Left renal cortex interstitium (tissue), 4 donors: ENCODE measurements around the gene MEAK7. TPM values are rescaled to one million over a fixed set of nuclear protein-coding genes. Genes with fewer than 3 reads are reported as not detected.

ENCODE experiments used
- DNase-seq, 4 donors: peaks; one replicate each; pipeline ENCODE4 v3.0.0-alpha.2; 2013; ENCODE audit warnings: low read depth in 4 of 4, low spot score in 2 of 4, missing footprints in 1 of 4
- polyA plus RNA-seq, 4 donors: library from polyadenylated mRNA; unstranded; fragments of 120-200 nt; gene quantifications; one replicate each; pipeline ENCODE4 v1.2.1, GENCODE V29; 2013; ENCODE audit not compliant: insufficient read length in 4 of 4

Gene MEAK7
- polyA plus RNA-seq, 4 donors = 18.9 to 20.2 (median 19.7) TPM

DNA sequence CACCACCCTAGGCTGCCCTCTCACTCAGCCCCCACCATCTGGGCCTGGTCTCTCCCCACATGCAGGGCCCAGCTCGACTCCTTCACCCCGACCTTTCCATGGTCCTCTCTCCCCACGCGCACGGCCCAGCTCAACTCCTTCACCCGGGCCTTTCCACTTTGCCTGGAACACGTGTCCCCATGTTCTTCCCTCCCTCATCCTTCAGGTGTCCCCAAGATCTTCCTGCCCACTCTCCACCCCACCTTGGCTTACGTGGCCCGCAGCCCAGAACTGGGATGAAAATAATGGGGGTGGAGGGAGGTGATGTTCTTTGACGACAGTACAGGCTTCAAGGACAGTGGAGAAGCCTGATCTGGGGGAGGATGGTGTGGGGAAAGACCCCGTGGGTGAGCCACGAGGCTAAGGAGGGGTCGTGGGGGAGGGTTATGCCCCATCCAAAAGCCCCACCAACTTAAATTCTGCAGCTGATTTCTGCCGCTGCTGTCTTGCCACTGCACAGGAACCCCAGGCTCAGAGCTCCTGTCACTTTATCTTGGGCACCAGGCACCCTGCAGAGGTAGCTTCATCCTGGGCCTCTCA lies 9.9 kb upstream of the MEAK7 start:
- DNase-seq = no peak

DNA sequence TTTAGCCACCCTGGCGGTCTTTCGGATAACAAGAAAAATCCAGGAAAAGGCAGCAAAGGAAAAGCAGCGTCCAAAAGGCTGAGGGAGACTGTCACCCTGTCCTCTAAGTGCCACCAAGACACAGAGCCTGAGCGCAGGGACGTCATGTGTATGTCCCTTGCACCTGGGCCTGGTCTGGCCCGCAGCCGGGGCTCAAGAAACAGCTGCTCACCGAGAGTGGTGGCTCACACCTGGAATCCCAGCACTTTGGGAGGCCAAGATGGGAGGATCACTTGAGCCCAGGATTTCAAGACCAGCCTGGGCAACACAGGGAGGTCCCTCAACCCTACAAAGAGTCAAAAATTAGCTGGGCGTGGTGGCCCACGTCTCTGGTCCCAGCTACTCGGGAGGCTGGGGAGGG lies 9.2 kb upstream of the MEAK7 start:
- DNase-seq = no peak

DNA sequence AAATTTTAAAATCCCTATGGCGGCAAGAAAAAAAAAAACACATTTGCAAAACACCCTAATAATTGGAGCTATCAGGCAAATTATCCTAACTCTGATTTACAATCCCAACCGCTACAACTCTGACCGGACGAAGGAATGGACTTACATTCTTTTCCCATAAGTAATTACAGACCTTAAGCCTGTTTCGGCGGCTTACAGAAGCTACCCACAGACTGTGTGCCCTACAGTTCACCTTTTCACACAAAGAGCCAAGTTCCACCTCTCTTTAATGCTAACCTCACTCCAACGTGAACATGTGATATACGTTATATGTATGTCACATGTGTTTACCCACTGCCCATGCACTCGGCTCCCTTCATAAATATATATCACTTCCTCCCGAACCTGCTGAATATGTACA lies 8.7 kb upstream of the MEAK7 start:
- no peak for DNase-seq

DNA sequence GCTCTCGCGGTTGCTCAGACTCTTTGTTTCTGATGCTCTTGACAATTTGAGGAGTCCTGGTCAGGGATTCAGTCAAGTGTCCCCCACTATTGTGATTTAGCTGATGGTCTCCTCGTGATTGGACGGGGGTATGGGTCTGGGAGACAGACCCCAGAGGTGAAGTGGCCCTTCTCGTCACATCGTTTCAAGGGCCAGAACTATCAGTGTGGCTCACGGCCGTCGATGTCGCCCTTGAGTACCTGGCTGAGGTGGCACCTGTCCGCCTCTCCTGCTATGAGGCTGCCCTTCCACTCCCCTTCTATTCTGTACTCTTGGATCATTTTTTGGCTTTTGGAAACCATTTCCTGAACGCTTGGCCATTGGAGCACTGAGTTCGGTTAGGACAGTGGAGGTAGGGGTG lies 7.4 kb upstream of the MEAK7 start:
- DNase-seq = no peak

DNA sequence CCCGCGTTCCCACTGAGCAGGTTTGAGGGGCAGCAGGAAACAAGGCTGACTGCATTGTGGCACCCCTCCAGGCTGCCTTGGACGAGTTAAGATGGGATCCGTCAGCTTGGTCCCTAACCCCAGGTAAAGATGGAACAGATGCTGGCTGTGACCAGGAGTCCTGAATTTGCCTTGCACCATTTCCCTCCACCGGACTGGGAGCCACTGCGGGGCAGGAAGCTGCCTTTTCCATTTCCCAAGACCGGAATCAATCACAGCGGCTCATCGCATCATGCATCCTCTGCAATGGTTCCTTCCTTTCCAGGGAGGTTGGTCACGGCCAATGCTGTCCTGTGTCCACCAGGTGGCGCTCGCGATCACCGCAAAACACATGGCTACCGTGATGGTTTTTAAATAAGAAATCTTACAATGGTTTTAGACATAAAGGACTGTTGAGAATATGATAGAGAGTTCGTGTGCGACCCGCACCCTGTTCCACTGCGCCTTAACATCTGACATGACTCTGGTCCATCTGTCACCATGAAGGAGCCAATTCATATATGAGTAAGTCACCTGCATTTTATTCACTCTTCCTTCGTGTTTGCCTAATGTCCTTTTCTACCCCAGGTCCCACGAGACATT lies 6.8 kb upstream of the MEAK7 start:
- DNase-seq = peak in 2 of 4 donors; percentile 77 to 80

DNA sequence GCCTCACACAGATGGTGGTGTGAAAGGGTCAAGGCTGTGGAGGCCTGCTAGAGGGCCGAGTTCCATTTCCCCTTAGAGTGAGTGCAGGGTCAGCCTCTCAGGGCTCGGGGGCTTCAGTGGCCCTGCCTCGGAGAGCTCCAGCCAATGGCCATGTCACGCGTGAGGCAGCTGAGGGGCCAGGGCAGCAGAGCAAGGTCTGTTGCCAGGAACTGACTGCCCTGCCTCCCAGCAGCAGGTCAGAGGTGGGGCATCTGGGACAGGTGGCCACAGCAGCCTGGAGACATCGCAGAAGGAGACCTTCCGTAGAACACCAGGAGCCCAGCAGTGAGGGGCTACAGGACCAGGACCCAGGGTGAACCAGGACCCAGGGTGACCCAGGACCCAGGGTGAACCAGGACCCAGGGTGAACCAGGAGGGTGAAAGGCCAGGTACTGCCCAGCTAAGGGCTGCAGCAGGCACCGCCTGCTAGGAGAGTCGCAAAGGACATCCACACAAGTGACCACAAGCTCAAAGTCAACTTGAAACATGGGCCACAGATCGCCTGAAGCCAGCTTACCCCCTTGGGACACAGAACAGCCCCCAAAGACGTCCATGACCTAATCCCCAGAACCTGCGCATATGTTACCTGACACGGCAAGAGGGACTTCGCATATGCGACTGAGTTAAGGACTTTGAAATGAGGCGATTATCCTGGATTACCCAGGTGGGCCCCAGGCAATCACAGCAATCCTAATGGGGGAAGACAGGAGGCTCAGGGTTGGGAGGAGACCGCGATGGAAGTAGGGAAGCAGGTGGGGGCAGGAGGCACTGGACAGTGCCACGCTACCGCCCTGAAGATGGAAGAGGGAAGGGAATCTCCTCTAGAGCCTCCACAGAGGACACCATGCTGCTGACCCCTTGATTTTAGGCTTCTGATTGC lies 4.8 kb upstream of the MEAK7 start:
- no peak for DNase-seq

DNA sequence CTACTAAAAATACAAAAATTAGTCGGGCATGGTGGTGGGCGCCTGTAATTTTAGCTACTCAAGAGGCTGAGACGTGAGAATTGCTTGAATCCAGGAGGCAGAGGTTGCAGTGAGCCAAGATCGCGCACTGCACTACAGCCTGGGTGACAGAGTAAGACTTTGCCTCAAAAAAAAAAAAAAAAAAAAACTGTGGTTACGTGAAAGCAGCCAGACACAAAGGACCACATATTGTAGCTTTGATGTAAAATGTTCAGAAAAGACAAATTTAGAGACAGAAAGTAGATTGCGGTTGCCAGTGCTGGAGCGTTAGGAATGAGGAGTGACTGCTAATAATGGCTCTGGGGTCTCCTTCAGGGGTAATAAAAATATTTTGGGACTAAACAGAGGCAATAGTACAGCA lies 4.0 kb upstream of the MEAK7 start:
- DNase-seq = no peak

DNA sequence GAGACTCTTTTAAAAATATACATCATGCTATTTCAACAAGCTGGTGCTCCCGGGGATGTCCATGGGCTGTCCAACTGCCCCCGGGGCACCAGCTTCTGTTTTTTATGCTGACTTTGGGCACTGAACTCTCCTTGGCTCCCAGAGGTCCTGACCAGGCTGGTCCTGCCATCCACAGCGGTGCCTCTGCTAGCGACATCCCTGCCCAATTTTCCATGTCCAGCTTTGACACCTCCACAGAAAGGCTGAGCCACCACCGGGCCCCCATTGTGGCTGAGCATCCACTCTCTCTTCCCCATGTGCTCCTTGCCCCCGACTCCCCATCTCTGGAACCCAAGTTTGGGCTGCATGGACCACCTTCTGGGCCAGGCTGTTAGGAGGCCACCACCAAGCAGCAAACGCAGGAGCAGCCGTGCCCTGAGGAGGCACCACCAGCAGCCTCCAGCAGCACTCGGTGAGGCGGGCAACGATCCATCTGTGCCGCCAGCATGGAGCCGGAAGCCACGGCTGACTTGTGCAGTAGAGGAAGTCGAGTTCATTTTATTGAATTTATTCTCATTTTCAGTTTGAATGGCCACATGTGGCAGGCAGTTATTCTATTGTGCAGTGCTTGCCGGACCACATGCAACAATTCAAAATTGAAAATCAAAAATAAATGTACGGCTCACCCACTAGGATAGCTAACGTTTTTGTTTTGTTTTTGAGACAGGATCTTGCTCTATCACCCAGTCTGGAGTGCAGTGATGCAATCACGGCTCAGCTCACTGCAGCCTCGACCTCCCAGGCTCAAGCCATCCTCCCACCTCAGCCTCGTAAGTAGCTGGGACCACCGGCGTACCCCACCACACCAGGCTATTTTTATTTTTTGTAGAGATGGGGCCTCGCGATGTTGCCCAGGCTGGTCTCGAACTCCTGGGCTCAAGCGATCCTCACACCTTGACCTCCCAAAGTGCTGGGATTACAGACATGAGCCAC lies 2.8 kb upstream of the MEAK7 start:
- no peak for DNase-seq

DNA sequence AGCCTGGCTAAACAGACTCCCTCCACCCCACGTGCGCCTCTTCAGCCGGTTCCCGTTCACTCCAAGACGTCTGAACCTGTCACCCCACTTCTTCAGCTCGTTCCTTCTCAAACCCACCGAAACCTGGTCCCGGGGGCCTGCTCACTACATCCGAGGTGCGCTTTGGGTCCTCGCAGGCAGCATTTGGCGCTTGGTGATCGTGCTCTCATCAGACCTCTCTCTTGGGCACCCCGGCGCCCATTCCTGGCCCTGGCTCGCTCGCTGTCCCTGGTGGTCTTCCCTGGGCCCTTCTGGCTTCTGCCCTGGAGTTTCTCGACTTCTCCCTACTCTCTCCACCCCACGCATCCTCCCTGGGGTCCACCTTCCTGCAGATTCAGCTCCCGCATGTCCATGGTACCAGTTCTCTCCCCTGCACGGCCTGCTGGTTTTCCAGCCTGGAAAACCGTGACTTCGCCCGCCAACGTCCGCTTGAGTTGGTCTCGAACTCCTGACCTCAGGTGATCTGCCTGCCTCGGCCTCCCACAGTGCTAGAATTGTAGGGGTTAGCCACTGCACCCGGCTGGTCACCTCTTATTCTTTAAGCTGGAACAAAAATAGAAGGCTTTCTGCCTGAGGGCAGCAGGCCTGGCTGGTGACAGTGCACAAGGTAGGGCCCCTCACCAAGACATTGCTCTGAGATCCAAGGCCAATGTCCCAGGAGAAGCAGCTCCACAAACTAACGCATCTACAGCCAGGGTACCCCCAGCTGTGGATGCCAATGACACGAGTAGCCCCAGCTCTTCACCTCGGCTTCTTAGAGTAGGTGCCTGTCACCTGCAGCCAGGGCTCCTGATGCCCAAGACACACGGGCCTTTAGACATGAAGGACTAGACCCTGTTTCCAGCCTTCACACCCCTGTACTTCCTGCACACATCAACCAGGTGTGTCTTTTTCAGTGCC lies 1.1 kb upstream of the MEAK7 start:
- no peak for DNase-seq

DNA sequence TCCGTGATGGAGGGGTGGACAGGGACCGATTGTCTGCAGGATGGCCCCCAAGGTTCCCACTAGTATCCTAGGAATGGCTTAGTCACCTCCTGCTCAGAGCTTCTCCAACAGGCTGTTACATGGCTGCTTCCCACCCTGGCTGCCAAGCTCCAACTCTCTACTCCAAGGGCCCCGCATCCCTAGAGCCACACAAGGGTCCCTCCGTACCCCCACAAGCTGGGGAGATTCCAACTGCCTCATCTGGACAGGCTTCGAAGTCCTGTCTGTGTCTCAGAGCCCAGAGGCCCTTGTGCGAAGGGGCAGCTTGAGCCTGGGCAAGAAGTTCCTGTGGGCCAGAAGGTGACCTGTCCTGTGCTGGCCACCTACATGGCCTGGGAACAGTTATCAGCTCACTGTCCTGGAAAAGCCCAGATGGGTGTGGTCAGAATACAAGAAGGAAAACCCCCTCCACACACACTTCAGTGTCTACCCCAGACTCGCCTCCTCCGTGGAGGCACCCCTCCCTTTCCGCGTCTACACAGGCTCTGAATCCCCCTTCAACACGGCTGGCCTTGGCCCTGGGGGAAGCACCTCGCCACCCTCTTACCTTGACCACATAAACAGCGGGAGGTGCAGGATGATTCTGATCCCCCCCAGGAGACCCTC lies 586 bp downstream of the MEAK7 start:
- no peak for DNase-seq

DNA sequence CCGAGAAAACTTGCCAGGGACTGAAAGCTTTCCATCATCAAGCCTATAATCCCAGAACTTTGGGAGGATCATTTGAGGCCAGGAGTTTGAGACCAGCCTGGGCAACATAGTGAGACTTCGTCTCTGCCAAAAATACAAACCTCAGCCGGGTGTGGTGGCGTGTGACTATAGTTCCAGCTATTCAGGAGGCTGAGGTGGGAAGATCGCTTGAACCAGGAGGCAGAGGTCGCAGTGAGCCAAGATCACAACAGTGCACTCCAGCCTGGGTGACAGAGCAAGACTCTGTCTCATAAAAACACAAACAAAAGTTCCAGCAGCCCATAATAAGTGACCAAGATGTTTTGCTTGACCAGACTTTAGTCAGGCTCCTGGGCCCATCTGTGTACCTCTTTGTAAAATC lies 1.9 kb downstream of the MEAK7 start:
- no peak for DNase-seq

DNA sequence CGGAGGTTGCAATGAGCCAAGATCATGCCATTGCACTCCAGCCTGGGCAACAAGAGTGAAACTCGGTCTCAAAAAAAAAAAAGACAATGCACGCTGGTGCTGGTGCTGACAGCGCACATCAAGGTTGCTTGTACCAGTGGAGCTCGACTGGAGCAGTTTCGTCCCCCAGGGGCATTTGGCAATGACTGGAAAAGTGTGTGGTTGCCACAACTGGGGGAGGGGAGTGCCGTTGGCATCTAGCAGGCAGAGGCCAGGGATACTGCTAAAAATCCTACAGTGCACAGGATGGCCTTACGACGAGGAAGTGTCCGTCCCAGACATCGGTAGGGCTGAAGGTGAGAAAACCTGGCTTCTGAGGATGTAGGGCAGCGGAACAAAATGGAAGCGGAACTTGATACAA lies 2.4 kb downstream of the MEAK7 start:
- no peak for DNase-seq

DNA sequence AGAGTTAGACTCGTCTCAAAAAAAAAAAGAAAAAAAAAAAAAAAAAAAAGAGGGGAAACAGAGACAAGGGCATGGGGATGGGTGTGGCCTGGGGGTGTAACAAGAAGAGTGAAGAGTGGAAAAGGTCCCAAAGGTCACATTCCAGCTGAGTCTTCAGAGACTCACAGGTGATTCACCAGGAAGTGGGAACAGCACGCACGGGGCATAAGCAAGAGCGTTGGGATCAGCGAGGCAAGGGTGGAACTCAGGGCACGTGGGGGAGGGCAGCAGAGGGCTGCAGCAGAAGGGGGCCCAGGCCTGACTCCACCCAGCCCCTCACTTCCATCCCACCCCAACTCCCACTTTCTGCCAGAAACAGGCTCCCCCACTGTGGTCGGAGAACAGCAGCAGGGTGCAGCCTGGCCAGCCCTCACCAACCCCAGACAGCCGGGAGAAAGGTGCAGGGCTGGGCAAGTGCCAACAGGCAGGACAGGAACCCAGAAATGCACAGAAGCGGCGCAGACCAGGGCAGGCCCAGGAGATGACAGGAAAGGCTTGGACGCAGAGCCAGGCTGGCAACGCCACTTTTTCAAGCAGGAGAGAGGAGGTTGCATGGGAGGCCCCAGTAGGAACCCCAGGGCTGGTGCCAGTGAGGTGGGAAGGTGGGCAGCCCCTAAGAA lies 3.3 kb downstream of the MEAK7 start:
- DNase-seq = no peak

DNA sequence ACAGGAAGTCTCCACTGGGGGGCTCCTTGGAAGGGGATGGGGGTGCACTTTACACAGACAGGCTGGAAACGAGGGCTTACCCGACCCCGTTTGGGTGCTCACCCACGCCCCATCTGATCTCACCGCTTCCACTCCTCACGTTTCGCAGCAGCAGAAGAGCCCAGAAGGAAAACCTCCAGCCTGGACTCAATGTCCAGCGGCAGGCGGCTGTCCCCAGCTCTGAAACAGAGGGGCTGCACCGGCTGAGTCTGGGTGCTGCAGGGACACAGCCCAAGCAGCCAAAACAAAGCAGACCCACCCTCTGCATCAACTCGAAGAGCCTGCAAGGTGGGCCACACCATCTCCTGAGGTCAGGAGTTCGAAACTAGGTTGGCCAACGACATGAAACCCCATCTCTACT lies 3.9 kb downstream of the MEAK7 start:
- DNase-seq = no peak

DNA sequence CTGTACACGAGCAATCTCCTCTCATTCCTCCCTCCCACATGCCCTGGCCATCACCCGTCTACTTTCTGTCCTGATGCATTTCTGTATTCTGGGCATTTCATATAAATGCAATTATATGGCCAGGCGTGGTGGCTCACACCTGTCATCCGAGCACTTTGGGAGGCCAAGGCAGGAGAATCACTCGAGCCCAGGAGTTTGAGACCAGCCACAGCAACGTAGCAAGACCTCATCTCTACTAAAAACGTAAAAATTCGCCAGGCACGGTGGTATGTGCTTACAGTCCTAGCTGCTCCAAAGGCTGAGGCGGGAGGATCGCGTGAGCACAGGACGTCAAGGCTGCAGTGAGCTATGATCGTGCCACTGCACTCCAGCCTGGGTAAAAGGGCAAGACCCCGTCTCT lies 4.8 kb downstream of the MEAK7 start:
- no peak for DNase-seq

DNA sequence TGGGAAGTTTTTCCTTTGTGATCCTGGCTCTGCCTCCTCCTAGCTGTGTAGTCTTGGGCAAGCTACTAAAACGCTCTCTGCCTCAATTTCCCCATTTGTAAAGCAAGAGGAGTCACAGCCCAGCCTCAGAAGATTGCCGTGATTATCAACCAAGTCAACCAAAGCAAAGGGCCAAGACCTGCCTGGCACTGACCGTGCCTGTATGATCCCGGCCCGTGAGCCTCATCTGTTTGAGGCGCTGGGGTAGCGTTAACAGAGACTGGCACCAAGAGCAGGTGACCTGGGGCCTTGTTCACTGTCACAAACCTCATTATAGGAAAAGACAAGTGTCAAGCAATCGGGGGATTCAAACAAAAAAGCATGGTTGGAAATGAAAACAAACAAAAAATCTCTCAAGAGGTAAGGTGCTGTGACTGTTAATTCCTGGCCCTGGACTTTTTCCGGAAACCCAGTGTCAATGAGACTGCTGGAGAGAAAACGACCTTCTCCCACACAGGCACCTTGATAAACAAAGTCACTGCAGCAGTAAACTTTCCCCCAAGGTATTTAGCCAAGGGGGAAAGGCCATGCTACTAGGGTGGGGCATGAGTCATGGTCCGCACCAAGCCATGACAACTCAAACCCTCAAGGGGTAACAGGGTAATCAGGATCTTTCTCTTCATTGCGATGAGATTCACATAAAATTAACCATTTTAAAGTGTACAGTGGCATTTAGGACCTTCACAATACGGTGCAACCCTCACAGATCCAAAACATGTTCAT lies 5.4 kb downstream of the MEAK7 start:
- no peak for DNase-seq

DNA sequence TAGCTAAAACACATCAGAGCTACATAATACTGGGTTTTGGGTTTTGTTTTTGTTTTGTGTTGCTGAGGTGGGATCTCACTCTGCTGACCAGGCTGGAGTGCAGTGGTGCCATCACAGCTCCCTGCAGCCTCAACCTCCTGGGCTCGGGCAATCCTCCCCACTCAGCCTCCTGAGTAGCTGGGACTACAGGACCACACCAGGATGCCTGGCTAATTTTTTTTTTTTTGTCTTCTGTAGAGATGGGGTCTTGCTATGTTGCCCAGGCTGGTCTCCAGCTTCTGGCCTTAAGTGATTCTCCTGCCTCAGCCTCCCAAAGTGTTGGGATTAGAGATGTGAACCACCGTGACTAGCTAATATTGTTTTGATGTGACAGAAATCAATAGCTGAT lies 6.2 kb downstream of the MEAK7 start:
- no peak for DNase-seq
